Measurements from ENCODE around the gene LSM3.

GRCh38 chr3:14248477-14248848 lies 69.8 kb downstream of the LSM3 start:
- TF ChIP-seq CTCF (IDR thresholded peaks at IDR 0.05) (no peak), POLR2A (IDR thresholded peaks at IDR 0.05) (no peak)

Data from gastroesophageal sphincter (tissue), 3 donors.